ENCODE results near the gene USP17L11. TPM values are rescaled to one million over a fixed set of nuclear protein-coding genes. Genes with fewer than 3 reads are reported as not detected.
"Not testable (repeated sequence)": the region's sequence is repeated elsewhere in the genome, so short reads cannot be mapped to it uniquely, and the experiment has no call there.

USP17L11 gene
- total RNA-seq, 1 experiment from 2014 or later, result not detected

GRCh38 chr4:9262572-9262971 lies 47.4 kb downstream of the USP17L11 start, which contains the start of gene USP17L21:
Gene USP17L21 (plus strand): TSS chr4:9262872. CDS start chr4:9262872, 0 bp downstream.
- not testable (repeated sequence) for H3K4ac ChIP-seq (ENCODE audit: low read depth, low read length); H3K14ac ChIP-seq (ENCODE audit: insufficient read depth, low read length); H3T11ph ChIP-seq (ENCODE audit: low read length); H3K9me3 Mint-ChIP-seq; H2BK12ac ChIP-seq (ENCODE audit: insufficient read length, low read depth, low read length); H3K27me3 Mint-ChIP-seq (ENCODE audit: low read depth); H3K4me2 ChIP-seq (ENCODE audit: insufficient read depth, insufficient read length, low read length); H3K79me1 ChIP-seq (ENCODE audit: insufficient read depth, low read depth, low read length, poor library complexity, severe bottlenecking); H2BK120ac ChIP-seq (ENCODE audit: low read depth, low read length, poor library complexity, severe bottlenecking); H3K9ac ChIP-seq (ENCODE audit: extremely low read depth, insufficient read length, low read length); H2AK5ac ChIP-seq (ENCODE audit: insufficient read length, low read length); H3K27me3 ChIP-seq (ENCODE audit: insufficient read depth, low read length); H2BK15ac ChIP-seq (ENCODE audit: low read depth, low read length); H3K4me1 Mint-ChIP-seq; H4K91ac ChIP-seq (ENCODE audit: insufficient read length, low read depth, low read length); DNase-seq; H3K23ac ChIP-seq (ENCODE audit: insufficient read length, low read depth, low read length); H2BK20ac ChIP-seq (ENCODE audit: low read depth, low read length, poor library complexity, severe bottlenecking); H3K27ac Mint-ChIP-seq; H3K4me1 ChIP-seq (ENCODE audit: insufficient read depth, low read length); H3K36me3 Mint-ChIP-seq (ENCODE audit: insufficient read depth in 1 of 3, low read depth in 3 of 3); H4K8ac ChIP-seq (replicated peaks; ENCODE audit: insufficient read length, low read depth, low read length); H2BK5ac ChIP-seq (ENCODE audit: insufficient read length, low read length); H2AFZ ChIP-seq (ENCODE audit: low read length); H4K5ac ChIP-seq (ENCODE audit: insufficient read length, low read depth, low read length); H3K79me2 ChIP-seq (ENCODE audit: insufficient read depth, low read length); H3K23me2 ChIP-seq (ENCODE audit: insufficient read length, low read depth, low read length, poor library complexity, severe bottlenecking); H3K56ac ChIP-seq (ENCODE audit: insufficient read length, low read depth, low read length); H4K20me1 ChIP-seq (ENCODE audit: control insufficient read depth, insufficient read depth, insufficient read length); H3K27ac ChIP-seq (ENCODE audit: insufficient read length, low read depth, low read length); H3K18ac ChIP-seq (ENCODE audit: insufficient read length, low read depth, low read length); H3K4me3 Mint-ChIP-seq; H3K9me3 ChIP-seq (ENCODE audit: control insufficient read depth, low read depth, low read length)
- no CpG with 5 or more reads among the region's 13 CpGs for WGBS (ENCODE audit: extremely low coverage, insufficient read length, low lambda C conversion rate)

Other genes starting within 250 kb of the USP17L11 start
- not detected in 2 replicates for gene FAM90A26, start 45.0 kb upstream of the USP17L11 start, total RNA-seq (2021)
- gene USP17L10, start 4.7 kb upstream of the USP17L11 start, total RNA-seq (2021), result not detected in 2 replicates
- not detected in 2 replicates for gene USP17L12, start 4.7 kb downstream of the USP17L11 start, total RNA-seq (2021)
- gene USP17L13, start 9.5 kb downstream of the USP17L11 start, total RNA-seq (2021), result not detected in 2 replicates
- not detected in 2 replicates for gene USP17L15, start 19.0 kb downstream of the USP17L11 start, total RNA-seq (2021)
- gene USP17L17, start 28.5 kb downstream of the USP17L11 start, total RNA-seq (2021), result not detected in 2 replicates
- gene USP17L18, start 33.2 kb downstream of the USP17L11 start, total RNA-seq (2021), result not detected in 2 replicates
- not detected in 2 replicates for gene USP17L19, start 38.0 kb downstream of the USP17L11 start, total RNA-seq (2021)
- gene USP17L20, start 42.7 kb downstream of the USP17L11 start, total RNA-seq (2021), result not detected in 2 replicates
- not detected in 2 replicates for gene USP17L21, start 47.5 kb downstream of the USP17L11 start, total RNA-seq (2021)
- gene USP17L22, start 52.2 kb downstream of the USP17L11 start, total RNA-seq (2021), result not detected in 2 replicates
- gene USP17L24, start 109.8 kb downstream of the USP17L11 start, total RNA-seq (2021), result not detected in 2 replicates
- not detected in 2 replicates for gene USP17L25, start 114.5 kb downstream of the USP17L11 start, total RNA-seq (2021)
- gene USP17L26, start 119.3 kb downstream of the USP17L11 start, total RNA-seq (2021), result not detected in 2 replicates
- gene USP17L5, start 124.0 kb downstream of the USP17L11 start, total RNA-seq (2021), result not detected in 2 replicates
- gene USP17L27, start 128.7 kb downstream of the USP17L11 start, total RNA-seq (2021), result not detected in 2 replicates
- not detected in 2 replicates for gene USP17L28, start 133.5 kb downstream of the USP17L11 start, total RNA-seq (2021)
- not detected in 2 replicates for gene USP17L29, start 138.2 kb downstream of the USP17L11 start, total RNA-seq (2021)
- not detected in 2 replicates for gene USP17L30, start 147.7 kb downstream of the USP17L11 start, total RNA-seq (2021)
- not detected in 2 replicates for gene DEFB131A, start 229.0 kb downstream of the USP17L11 start, total RNA-seq (2021)